Left kidney (tissue), 8 donors: Measurements from ENCODE around the gene REXO5. TPM values are rescaled to one million over a fixed set of nuclear protein-coding genes. Genes with fewer than 3 reads are reported as not detected.
"Not testable (repeated sequence)": the region's sequence is repeated elsewhere in the genome, so short reads cannot be mapped to it uniquely, and the experiment has no call there.

ENCODE experiments used
- DNase-seq: peaks from one replicate; pipeline ENCODE4 v3.0.0-alpha.2; 2013
- long read RNA-seq, 8 donors: transcript quantifications; one replicate each; lab custom pipeline, GENCODE V29; 2026
- polyA plus RNA-seq: library from polyadenylated mRNA; unstranded; fragments of 120-200 nt; gene quantifications from one replicate; pipeline ENCODE4 v1.2.1, GENCODE V29; 2013; ENCODE audit not compliant: insufficient read length

The REXO5 gene, protein sequence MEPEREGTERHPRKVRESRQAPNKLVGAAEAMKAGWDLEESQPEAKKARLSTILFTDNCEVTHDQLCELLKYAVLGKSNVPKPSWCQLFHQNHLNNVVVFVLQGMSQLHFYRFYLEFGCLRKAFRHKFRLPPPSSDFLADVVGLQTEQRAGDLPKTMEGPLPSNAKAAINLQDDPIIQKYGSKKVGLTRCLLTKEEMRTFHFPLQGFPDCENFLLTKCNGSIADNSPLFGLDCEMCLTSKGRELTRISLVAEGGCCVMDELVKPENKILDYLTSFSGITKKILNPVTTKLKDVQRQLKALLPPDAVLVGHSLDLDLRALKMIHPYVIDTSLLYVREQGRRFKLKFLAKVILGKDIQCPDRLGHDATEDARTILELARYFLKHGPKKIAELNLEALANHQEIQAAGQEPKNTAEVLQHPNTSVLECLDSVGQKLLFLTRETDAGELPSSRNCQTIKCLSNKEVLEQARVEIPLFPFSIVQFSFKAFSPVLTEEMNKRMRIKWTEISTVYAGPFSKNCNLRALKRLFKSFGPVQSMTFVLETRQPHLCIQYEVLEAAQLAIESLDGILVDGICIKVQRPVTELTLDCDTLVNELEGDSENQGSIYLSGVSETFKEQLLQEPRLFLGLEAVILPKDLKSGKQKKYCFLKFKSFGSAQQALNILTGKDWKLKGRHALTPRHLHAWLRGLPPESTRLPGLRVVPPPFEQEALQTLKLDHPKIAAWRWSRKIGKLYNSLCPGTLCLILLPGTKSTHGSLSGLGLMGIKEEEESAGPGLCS
- 7.9 TPM for polyA plus RNA-seq
- long read RNA-seq, donor 1 = 0 reads
- long read RNA-seq, donor 2 = 0 reads
- long read RNA-seq, donor 3, partial matches to known transcripts = 0 of 1 reads
- long read RNA-seq, donor 3, other reads (novel, unspliced or antisense) = 0 of 1 reads
- long read RNA-seq, donor 4 = 0 reads
- long read RNA-seq, donor 5, partial matches to known transcripts = 0 of 1 reads
- long read RNA-seq, donor 5, other reads (novel, unspliced or antisense) = 0 of 1 reads
- long read RNA-seq, donor 6 = 0 reads
- long read RNA-seq, donor 7, partial matches to known transcripts = 0 of 1 reads
- long read RNA-seq, donor 7, other reads (novel, unspliced or antisense) = 0 of 1 reads
- long read RNA-seq, donor 8 = 0 reads

DNA sequence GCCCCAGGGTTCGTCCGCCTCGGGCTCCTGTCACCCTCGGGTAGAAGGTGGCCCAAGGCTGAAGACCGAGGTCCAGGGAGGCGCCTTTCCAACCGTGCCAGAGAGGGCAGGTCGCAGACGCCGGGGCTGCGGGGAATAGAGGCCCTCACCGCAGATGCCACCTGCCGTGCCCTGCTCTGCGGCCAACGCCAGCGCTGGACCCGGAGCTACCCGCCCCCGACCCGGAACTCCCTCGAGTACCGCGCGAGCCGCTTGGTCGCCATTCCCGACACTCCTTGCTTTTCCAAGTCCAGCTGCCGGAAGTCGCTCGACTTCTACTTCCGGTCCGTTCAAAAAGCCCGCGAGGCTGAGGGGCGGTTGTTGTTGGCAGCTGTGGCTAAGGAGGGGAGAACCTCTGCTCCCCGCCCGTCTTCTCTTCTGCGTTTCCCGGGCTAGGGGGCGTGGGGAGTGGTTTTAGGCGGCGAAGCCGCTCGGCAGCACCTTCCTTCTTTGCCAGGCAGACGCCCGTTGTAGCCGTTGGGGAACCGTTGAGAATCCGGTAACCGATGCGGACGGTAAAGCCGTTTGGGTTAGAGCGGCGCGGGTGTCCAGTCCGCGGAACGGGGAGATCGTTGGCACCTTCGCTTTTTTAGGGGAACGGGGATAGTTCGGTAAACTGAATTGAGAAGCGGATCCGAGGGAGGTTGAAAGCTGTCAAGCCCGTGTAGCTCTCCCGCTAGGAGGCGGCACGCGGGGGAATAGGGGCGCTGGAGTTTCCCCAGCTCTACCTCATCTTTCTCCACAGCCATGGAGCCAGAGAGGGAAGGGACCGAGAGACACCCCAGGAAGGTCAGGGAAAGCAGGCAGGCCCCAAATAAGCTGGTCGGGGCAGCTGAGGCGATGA lies at the start of gene REXO5, which contains the start of gene ERI2:
REXO5 (plus strand) TSS at position 360 of the 883 bp plus-strand sequence; CDS start at position 787, 427 bp downstream.
ERI2 (minus strand) TSS at position 305 of the 883 bp plus-strand sequence; CDS start at position 263, 42 bp downstream.
- peak; percentile 96 for DNase-seq

DNA sequence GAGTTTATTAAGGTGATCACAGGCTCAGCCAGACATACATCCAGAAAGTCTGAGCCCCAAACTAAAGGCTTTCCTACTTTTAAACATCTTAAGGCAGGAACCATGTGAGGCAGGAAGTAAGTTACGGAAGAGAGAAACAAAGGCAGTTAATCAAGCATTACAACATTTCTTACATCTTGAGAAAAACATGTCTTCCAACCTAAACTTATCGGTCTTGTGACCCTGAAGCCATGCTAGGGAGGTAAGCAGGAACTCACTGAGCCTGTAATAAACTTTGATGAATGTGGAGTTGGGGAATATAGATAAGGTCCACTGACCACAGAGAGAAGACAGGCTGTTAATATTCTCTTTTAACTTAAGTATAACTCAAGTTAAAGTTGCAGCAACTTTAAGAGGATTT lies 46.0 kb upstream of the REXO5 start:
- DNase-seq = peak; percentile 35

DNA sequence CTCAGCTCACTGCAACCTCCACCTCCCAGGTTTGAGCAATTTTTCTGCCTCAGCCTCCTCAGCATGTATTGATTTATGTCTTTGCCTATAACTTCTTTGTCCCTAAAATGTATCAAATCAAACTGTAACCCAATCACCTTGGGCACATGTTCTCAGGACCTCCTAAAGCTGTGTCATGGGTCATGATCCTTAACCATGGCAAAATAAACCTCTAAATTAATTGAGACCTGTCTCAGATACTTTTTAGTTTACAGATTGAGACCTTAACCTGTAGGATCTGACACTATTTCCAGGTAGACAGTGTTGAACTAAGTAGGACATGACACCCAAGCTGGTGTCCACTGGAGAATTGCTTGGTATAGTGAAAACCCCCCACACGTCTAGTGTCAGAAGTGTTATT lies 45.2 kb upstream of the REXO5 start:
- no peak for DNase-seq

DNA sequence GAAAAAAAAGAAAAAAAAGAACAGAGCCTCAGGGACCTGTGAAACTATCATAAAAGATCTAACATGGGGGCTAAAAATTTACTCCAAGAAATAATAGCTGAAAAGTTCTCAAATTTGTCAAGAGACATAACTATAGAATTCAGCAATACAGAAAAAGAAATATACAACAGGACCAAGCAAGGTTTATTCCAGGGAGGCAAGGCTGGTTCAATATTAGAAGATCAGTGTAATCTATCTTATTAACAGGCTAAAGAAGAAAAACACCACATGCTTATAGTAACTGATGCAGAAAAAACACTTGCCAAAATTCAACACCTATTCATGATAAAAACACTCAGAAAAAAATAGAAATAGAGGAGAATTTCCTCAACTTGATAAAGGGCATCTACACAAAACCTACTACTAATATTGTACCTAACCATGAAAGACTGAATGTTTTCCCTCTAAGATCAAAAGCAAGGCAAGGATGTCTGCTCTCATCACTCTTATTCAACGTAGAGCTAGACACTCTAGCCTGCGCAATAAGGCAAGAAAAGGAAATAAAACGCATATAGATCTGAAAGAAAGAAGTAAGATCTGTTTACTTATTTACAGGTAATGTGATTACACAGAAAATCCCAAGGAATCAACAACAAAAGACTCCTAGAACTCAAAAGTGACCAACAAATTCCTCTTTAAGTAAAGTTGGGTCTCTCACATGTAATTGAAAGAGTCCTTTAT lies 43.8 kb upstream of the REXO5 start:
- DNase-seq = no peak

DNA sequence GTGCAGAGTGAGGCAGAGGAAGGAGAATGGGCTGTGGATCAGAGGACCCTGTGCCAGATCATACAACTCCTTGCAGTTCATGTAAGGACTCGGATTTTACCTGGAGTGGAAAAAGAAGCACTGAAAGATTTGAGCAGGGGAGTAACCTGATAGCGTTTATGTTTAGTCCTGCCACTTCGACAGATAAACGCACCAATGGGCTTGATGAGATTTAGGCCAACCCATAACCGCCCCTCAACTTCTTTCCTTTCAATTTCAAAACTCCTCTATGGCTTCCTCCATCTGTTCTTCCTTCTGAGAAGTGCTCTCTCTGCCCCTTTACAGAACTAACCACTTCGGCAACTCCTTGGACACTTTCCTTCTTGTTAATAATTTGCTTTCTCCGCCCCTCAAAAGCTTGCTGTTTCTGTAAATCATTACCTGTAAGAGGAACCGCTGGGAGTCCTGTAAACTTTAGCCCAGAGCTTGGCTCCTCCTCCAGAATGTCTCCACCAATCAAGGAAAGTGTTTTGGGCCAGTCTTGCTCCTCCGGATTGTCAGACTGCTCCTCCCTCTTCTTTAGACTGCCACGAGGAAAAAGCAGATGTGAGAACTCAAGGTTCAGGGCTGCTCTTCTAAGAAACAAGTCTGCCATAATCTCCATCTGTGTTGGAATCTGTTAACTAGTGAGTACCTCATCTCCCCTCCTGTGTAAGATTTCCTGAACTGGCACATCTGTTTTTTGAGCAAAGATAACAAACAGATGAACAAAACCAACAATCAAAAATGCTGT lies 42.7 kb upstream of the REXO5 start, which contains the start of gene ACSM3:
ACSM3 (plus strand) TSS at position 554 of the 772 bp plus-strand sequence. CDS start 6,021 bp downstream, outside the sequence.
- peak; percentile 94 for DNase-seq

DNA sequence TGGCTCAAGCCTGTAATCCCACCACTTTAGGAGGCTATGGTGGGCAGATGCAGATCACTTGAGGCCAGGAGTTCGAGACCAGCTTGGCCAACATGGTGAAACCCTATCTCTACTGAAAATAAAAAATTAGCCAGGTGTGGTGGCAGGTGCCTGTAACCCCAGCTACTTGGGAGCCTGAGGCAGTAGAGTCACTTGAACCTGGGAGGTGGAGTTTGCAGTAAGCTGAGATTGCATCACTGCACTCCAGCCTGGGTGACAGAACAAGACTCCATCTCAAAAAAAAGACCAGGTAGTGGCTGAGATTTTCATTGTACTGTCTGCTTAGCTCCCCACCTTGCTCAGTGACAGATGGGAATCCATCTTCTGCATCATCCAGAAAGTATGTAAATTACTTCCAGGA lies 41.9 kb upstream of the REXO5 start:
- not testable (repeated sequence) for DNase-seq

DNA sequence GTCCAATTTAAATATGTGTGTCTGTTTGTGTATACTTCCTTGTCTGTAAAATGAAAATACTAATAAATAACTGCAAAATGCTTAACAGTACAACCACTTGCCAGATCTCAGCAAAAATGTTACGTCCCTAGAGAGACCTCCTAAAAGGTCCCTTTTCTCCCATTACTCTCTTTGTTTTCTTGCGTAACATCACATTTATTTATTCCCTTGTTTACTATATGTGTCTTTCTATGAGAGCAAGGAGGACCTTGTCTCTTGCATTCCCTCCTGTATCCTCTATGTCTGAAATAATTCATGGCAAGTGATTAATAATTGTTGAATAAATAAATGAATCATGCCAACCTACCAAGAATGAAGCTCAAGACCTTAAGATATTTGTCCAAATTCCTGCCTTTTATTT lies 40.6 kb upstream of the REXO5 start:
- DNase-seq = no peak

DNA sequence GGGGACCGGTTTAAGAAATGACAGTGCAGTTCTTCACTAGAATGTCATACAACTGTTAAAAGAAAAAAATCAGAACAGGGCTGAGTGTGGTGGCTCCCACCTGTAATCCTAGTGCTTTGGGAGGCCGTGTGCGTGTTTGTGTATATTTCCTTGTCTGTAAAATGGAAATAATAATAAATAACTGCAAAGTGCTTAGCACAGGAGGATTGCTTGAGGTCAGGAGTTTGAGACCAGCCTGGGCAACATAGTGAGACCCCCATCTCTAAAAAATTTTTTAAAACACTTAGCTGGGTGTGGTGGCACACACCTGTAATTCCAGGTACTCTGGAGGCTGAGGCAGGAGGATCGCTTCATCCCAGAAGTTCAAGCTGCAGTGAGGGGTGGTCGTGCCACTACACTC lies 40.0 kb upstream of the REXO5 start:
- no peak for DNase-seq

DNA sequence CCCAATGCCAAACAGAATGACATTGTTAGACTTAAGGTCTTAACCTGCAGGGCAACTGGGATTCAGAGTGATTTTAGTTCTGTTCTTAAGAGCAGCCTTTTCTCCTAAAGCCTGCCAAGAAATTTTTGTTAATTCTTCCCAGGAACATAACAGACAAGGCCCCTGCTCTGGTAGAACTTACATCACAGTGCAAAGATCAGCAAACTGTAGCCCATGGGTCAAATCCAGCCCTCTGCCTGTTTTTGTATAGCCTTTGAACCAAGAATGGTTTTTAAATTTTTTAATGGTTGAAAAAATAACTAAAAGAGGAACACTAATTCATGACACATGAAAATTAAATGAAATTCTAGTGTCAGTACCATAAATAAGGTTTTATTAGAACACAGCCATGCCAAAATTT lies 38.8 kb upstream of the REXO5 start:
- no peak for DNase-seq

DNA sequence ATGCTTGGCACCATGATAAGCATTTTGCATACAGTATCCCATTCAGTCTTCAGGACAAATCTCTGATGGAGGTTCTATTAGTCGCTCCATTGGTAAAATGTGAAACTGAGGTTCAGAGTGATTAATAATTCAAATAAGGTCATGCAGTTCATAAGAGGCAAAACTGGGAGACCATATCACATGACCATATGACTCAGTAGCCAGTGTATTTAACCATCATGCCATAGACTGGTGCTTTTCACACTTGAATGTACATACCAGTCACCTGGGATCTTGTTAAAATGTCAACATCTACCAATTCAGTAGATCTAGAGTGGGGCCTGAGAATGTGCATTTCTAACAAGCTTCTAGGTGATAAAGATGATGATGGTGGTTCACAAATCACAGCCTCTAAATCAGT lies 38.2 kb upstream of the REXO5 start:
- no peak for DNase-seq

DNA sequence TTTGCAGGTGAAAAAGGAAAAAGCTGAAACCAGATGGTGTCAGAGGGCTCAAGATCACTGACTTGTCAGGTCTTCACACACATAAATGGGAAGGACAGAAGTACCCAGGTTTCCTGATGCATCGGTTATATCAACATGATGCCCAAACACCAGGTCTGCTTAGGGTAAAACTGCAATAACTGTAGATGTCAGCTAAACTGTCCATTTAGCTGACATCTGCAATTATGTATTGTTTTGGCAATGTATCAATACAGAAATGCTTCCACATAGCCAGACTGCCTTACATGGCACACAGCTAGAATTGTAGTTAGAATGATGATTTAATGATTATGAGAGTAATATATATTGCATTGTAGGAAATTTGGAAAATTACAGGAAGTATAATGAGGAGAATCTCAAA lies 37.5 kb upstream of the REXO5 start:
- DNase-seq = no peak

DNA sequence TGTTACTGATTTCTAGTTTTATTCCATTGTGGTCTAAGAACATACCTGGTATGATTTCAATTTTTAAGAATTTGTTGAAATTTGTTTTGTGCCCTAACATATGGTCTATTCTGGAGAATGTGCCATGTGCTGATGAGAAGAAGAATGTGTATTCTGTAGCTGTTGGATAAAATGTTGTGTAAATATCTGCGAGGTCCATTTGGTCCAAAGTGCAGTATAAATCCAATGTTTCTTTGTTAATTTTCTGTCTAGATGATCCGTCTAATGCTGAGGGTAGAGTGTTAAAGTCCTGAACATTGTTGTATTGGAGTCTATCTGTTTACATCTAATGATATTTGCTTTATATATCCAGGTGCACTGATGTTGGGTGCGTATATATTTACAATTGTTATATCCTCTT lies 32.6 kb upstream of the REXO5 start:
- DNase-seq = no peak

DNA sequence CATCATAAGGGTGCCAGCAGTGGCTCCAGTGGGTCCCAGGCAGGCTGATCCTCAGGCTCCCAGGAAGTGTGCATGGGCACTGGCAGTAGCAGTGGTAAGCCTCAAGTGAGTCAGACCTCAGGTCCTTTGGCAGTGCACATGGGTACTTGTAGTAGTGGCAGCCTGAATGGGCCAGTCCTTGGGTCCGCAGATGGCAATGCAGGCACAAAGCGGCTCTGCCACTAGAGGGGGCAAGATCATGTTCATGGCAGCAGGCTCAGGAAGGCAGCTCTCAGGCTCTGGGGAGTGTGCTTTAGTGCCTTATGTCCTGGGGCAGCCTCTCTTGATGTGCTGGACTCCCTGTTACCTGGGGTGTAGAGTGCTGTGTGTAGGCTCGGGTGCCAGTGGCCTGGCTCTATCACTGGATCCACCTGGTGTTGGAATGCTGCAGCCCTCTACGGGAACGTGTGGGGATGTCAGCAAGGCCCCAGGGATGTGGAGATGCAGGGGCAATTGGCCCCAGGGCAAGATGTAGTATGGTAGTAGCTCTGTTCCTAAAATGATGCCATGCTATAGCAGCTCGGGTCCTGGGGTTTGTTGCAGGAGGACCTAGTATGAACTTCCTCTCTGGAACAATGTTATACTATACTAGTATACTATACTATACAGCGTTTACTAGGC lies 31.5 kb upstream of the REXO5 start:
- no peak for DNase-seq

DNA sequence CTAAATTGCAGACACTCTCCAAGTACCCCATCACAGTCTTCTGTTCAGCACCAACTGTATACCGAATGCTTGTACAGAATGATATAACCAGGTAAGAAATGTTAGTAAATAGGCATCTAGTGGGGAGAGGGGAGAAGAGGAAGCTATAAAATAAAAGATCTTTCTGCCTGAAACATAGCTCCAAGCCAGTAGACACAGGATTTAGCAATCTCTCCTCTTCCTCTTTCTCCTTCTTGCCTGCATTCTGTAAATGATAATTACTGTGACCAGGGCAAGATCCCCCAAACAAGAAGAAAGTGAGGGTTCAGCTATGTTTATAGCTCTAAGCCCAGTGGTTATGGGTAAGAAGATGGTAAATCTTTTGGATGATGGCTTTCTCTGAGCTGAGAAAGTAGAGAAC lies 24.6 kb upstream of the REXO5 start:
- no peak for DNase-seq

DNA sequence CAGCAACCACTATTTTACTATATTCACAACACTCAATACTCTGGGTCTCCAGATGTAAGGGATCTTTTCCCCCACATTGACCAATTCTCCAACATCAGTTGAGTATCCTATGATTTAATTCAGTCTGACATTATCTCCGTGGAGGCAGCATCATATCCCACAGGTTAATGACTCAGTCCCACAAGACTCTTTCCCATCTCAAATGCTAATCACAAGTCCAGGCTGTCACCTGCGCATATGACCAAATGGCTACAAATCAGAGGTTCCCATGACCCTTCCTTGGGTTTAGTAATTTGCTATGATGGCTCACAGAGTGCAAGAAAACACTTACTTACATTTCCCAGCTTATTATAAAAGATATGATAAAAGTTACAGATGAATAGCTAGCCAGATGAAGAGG lies 23.9 kb upstream of the REXO5 start:
- no peak for DNase-seq

DNA sequence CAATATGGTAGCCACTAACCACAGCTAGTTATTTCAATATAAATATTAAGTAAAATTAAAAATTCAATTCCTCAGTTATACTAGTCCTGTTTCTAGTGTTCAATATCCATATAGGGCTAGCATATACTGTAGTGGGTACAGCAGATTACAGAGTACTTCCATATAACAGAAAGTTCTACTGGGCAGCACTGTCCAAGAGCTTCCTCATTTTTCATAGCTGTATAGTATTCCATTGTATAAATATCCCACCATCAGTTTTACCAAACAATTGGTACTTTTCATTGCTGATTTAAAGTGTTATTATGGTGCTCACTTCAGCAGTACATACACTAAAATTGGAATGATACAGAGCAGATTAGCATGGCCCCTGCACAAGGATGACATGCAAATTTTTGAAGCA lies 22.1 kb upstream of the REXO5 start:
- no peak for DNase-seq

DNA sequence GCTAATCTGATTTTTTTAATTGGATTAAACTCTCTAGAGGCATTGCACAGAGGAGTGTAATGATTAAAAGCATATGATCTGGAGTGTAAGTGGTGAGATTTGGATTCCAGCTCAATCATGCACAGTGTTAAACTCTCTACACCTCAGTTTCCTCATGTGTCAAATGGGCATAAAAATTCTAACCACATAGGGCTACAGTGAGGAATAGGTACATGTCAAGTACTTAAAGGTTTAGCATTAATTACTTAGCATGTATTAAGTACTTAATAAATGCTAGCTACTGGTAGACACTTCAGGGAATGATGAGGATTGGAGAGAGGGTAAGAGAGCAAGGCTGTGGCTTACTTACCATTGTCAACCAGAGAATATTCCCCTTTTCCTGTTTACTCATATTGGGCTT lies 17.2 kb upstream of the REXO5 start:
- no peak for DNase-seq

DNA sequence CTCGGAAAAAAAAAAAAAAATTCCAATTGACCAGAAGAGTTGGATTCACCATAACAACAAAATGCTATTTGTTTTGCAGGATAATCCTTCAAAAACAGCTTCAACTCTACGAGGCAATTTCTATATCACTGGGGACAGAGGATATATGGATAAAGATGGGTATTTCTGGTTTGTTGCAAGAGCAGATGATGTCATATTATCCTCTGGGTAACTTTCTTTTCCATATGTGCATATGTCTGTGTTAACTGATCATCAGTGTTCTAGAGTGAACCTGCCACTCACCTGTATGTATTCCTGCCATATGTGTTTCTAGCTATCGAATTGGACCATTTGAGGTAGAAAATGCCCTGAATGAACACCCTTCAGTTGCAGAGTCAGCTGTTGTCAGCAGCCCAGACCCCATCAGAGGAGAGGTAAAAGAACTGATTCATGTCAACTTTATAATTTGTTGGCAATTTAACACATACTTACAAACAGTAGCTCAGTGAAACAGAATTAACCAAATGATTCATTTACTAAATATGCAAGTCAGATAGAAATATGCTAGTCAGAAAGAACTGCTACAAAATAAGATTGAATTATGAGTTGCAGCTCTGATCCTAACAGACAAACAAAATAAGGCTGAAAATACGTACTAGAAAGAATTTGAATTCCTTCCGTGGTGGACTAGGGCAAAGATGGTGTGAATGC lies 14.3 kb upstream of the REXO5 start:
- DNase-seq = no peak

DNA sequence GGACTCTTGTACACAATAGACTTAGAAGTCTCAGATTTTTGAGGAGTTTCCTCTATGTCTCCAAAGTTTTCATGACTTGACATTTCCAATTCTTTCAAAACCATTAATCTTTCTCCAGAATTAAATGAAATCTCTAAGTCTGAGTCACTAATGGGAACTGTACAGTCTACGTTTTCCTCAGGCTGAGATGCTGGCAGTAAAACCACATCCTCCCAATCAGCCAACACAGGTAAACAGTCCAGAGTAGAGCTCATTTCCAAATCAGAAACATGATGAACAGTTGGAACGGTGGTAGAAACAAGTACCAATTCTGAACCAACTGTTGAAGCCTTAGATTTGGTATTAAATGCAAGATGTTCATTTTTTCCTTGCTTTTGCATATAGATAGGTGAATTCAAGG lies 8.0 kb upstream of the REXO5 start:
- DNase-seq = no peak
